ENCODE results near the gene EMC9. TPM values are rescaled to one million over a fixed set of nuclear protein-coding genes. Genes with fewer than 3 reads are reported as not detected.
"Not testable (repeated sequence)": the region's sequence is repeated elsewhere in the genome, so short reads cannot be mapped to it uniquely, and the experiment has no call there.

EMC9 gene
- total and polyA plus RNA-seq, 2 donors: 5.0 to 24.4 TPM

GRCh38 chr14:24110060-24110459 lies 31.3 kb downstream of the EMC9 start:
- WGBS: 84% methylated on average over 9 of the region's 9 CpGs
- DNase-seq (ENCODE audit: extremely low spot score): no peak
- H3K4me1 ChIP-seq (ENCODE audit: insufficient read depth): no peaks in the 10 kb centered on the region

GRCh38 chr14:24108336-24108874 lies 33.0 kb downstream of the EMC9 start:
- 49% methylated on average over 5 of the region's 5 CpGs for WGBS
- no peak overlapping the region for H3K4me3 ChIP-seq (ENCODE audit: low read depth, low read length)
- no peak for DNase-seq (ENCODE audit: extremely low spot score)
- H3K36me3 ChIP-seq (ENCODE audit: insufficient read depth): no peaks in the 10 kb centered on the region
- H3K4me1 ChIP-seq (ENCODE audit: insufficient read depth): no peaks in the 10 kb centered on the region
- no peak overlapping the region for H3K27ac ChIP-seq (ENCODE audit: low read depth)

More at GRCh38 chr14:24110060-24110459, 31.3 kb downstream of the EMC9 start:
- H3K4me3 ChIP-seq (ENCODE audit: low read depth, low read length): no peak overlapping the region
- H3K27ac ChIP-seq (ENCODE audit: low read depth): no peak overlapping the region
- no peaks in the 10 kb centered on the region for H3K36me3 ChIP-seq (ENCODE audit: insufficient read depth)

GRCh38 chr14:24106672-24107271 lies 34.6 kb downstream of the EMC9 start:
- Histone ChIP-seq H3K27ac (ENCODE audit: low read depth) (no peak overlapping the region), H3K4me3 (ENCODE audit: low read depth, low read length) (no peak overlapping the region), H3K4me1 (ENCODE audit: insufficient read depth) (no peaks in the 10 kb centered on the region), H3K36me3 (ENCODE audit: insufficient read depth) (no peaks in the 10 kb centered on the region)
- 81% methylated on average over 4 of the region's 4 CpGs for WGBS
- DNase-seq (ENCODE audit: extremely low spot score): no peak

GRCh38 chr14:24105609-24106239 lies 35.7 kb downstream of the EMC9 start:
- 90% methylated on average over 8 of the region's 8 CpGs for WGBS
- H3K4me1 ChIP-seq (ENCODE audit: insufficient read depth); H3K27ac ChIP-seq (ENCODE audit: low read depth): not testable (repeated sequence)

GRCh38 chr14:24103451-24103850 lies 37.9 kb downstream of the EMC9 start:
- H3K36me3 ChIP-seq (ENCODE audit: insufficient read depth): no peaks in the 10 kb centered on the region
- 93% methylated on average over 13 of the region's 13 CpGs for WGBS
- DNase-seq (ENCODE audit: extremely low spot score): no peak
- H3K27ac ChIP-seq (ENCODE audit: low read depth): no peak overlapping the region
- no peaks in the 10 kb centered on the region for H3K4me1 ChIP-seq (ENCODE audit: insufficient read depth)
- no peak overlapping the region for H3K4me3 ChIP-seq (ENCODE audit: low read depth, low read length)

More at GRCh38 chr14:24105609-24106239, 35.7 kb downstream of the EMC9 start:
- not testable (repeated sequence) for H3K4me3 ChIP-seq (ENCODE audit: low read depth, low read length); H3K36me3 ChIP-seq (ENCODE audit: insufficient read depth); DNase-seq (ENCODE audit: extremely low spot score)

GRCh38 chr14:24102357-24103048 lies 38.9 kb downstream of the EMC9 start:
- H3K36me3 ChIP-seq (ENCODE audit: insufficient read depth): no peaks in the 10 kb centered on the region
- no peaks in the 10 kb centered on the region for H3K4me1 ChIP-seq (ENCODE audit: insufficient read depth)
- no peak overlapping the region for H3K27ac ChIP-seq (ENCODE audit: low read depth)
- H3K4me3 ChIP-seq (ENCODE audit: low read depth, low read length): no peak overlapping the region
- 93% methylated on average over 7 of the region's 7 CpGs for WGBS
- DNase-seq (ENCODE audit: extremely low spot score): no peak

GRCh38 chr14:24100982-24101494 lies 40.4 kb downstream of the EMC9 start:
- H3K36me3 ChIP-seq (ENCODE audit: insufficient read depth): no peaks in the 10 kb centered on the region
- DNase-seq (ENCODE audit: extremely low spot score): no peak
- 96% methylated on average over 3 of the region's 3 CpGs for WGBS

GRCh38 chr14:24100197-24100981 lies 41.0 kb downstream of the EMC9 start:
- Histone ChIP-seq H3K36me3 (ENCODE audit: insufficient read depth) (no peaks in the 10 kb centered on the region), H3K4me1 (ENCODE audit: insufficient read depth) (no peaks in the 10 kb centered on the region), H3K4me3 (ENCODE audit: low read depth, low read length) (no peak overlapping the region), H3K27ac (ENCODE audit: low read depth) (no peak overlapping the region)
- 85% methylated on average over 4 of the region's 4 CpGs for WGBS
- DNase-seq (ENCODE audit: extremely low spot score): no peak

More at GRCh38 chr14:24100982-24101494, 40.4 kb downstream of the EMC9 start:
- Histone ChIP-seq H3K27ac (ENCODE audit: low read depth) (no peak overlapping the region), H3K4me1 (ENCODE audit: insufficient read depth) (no peaks in the 10 kb centered on the region), H3K4me3 (ENCODE audit: low read depth, low read length) (no peak overlapping the region)

GRCh38 chr14:24098927-24099813 lies 42.2 kb downstream of the EMC9 start:
- no peak for DNase-seq (ENCODE audit: extremely low spot score)
- H3K4me1 ChIP-seq (ENCODE audit: insufficient read depth): no peaks in the 10 kb centered on the region
- no peaks in the 10 kb centered on the region for H3K36me3 ChIP-seq (ENCODE audit: insufficient read depth)
- WGBS: 90% methylated on average over 17 of the region's 17 CpGs
- H3K4me3 ChIP-seq (ENCODE audit: low read depth, low read length): no peak overlapping the region
- H3K27ac ChIP-seq (ENCODE audit: low read depth): no peak overlapping the region

GRCh38 chr14:24098229-24098926 lies 43.0 kb downstream of the EMC9 start:
- Histone ChIP-seq H3K36me3 (ENCODE audit: insufficient read depth) (no peaks in the 10 kb centered on the region), H3K4me1 (ENCODE audit: insufficient read depth) (no peaks in the 10 kb centered on the region), H3K27ac (ENCODE audit: low read depth) (no peak overlapping the region), H3K4me3 (ENCODE audit: low read depth, low read length) (no peak overlapping the region)
- DNase-seq (ENCODE audit: extremely low spot score): no peak
- WGBS: 95% methylated on average over 16 of the region's 16 CpGs

GRCh38 chr14:24096545-24097181 lies 44.7 kb downstream of the EMC9 start:
- Histone ChIP-seq H3K4me1 (ENCODE audit: insufficient read depth) (no peaks in the 10 kb centered on the region), H3K27ac (ENCODE audit: low read depth) (no peak overlapping the region), H3K4me3 (ENCODE audit: low read depth, low read length) (no peak overlapping the region), H3K36me3 (ENCODE audit: insufficient read depth) (no peaks in the 10 kb centered on the region)
- DNase-seq (ENCODE audit: extremely low spot score): no peak
- WGBS: 96% methylated on average over 8 of the region's 8 CpGs

Measured in urinary bladder (tissue), 4 donors.